ENCODE results near the gene BRMS1.
"Not testable (repeated sequence)": the region's sequence is repeated elsewhere in the genome, so short reads cannot be mapped to it uniquely, and the experiment has no call there.

BRMS1 gene

DNA sequence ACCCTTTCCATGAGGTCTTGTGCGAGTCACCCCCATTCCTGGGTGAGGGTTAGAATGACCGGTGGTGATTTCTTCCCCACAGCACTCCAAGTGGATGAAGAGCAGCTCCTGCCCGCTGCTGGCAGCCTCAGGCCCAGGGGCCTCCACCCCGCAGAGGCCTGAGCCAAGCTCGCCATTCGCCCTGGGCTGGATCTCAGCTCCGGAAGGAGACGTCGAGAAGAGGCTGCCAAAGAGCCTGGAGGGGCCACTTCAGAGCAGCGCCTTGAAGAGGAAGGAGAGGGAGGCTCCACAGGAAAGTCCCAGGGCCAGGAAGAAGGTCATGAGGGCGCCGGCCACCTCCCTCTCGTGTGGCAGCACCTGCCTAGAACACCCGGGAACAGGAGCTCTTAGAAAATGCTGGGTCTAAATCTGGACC, 18.3 kb upstream of the BRMS1 start:
- no peak for DNase-seq (ENCODE audit: low spot score)

GRCh38 chr11:66362481-66363147, 17.7 kb upstream of the BRMS1 start:
- DNase-seq (ENCODE audit: low spot score): no peak

DNA sequence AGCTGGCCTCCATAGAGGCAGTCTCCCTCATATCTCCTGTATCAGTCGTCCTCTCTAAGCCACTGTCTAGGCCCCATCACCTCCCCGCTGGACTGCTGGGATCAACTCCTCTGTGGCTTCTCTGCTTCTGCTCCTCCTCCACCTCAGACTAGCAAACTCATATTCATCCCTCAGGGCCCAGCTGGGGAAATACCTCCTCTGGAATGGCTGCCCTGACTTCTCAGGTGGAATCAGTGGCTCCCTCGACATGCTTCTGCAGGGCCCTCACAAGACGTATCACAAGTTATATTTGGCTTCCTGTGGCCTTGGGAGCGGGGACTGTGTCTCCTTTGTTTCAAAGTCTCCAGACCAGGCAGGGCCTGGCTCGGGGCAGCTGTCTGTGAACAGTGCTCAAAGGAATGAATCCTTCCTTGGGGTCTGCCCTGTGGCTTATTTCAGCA, 16.6 kb upstream of the BRMS1 start:
- no peak for DNase-seq (ENCODE audit: low spot score)

DNA sequence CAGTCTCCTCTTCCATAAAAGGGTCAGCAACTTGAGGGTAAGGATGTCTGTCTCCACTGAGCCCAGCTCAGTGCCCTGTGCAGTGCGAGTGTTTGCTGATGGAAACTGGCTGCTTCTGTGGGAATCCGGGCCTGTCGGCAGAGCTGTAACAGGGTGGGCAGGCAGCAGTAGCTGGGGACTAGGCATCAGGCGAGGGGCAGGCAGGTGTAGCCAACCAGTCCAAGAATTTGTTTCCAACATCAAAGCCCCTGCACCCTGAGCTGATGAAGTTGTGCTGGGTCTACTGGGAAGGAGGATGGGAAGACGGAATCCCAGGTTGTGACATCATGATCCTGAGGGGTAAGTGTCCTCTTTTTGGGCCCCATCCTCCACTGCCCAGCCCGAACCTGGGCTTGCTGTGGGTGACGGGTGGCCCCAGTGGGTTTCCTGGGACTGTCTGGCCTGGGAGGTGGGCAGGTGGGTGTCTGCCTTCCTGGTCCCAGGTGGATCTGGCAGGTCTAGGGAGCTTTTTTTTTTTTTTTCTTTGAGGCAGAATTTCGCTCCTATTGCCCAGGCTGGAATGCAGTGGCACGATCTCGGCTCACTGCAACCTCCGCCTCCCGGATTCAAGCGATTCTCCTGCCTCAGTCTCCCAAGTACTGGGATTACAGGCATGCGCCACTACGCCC, 15.6 kb upstream of the BRMS1 start:
- no peak for DNase-seq (ENCODE audit: low spot score)

GRCh38 chr11:66359662-66360087, 14.8 kb upstream of the BRMS1 start:
- DNase-seq (ENCODE audit: low spot score): no peak

GRCh38 chr11:66350560-66351235, 5.8 kb upstream of the BRMS1 start:
- not testable (repeated sequence) for DNase-seq (ENCODE audit: low spot score)

DNA sequence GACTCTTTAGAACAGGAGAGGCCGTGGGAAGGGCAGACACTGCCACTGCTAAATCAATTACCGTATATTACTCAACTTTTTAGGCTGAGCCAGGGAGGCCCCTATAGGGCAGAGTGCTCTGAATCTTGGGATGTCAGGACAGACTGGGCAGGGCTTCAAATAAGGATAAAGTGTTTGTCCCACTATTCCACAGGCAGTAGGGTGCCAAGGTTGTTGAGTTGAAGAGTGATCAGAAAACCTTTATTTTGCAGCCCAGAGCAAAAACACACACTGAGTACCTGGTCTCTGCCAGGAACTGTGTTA, 4.1 kb upstream of the BRMS1 start:
- DNase-seq (ENCODE audit: low spot score): no peak

GRCh38 chr11:66347425-66348276, 2.7 kb upstream of the BRMS1 start, which contains the start of gene B4GAT1:
Gene B4GAT1 (minus strand): TSS chr11:66347629. CDS start chr11:66347545, 84 bp downstream.
- peak; percentile 93 for DNase-seq (ENCODE audit: low spot score)

DNA sequence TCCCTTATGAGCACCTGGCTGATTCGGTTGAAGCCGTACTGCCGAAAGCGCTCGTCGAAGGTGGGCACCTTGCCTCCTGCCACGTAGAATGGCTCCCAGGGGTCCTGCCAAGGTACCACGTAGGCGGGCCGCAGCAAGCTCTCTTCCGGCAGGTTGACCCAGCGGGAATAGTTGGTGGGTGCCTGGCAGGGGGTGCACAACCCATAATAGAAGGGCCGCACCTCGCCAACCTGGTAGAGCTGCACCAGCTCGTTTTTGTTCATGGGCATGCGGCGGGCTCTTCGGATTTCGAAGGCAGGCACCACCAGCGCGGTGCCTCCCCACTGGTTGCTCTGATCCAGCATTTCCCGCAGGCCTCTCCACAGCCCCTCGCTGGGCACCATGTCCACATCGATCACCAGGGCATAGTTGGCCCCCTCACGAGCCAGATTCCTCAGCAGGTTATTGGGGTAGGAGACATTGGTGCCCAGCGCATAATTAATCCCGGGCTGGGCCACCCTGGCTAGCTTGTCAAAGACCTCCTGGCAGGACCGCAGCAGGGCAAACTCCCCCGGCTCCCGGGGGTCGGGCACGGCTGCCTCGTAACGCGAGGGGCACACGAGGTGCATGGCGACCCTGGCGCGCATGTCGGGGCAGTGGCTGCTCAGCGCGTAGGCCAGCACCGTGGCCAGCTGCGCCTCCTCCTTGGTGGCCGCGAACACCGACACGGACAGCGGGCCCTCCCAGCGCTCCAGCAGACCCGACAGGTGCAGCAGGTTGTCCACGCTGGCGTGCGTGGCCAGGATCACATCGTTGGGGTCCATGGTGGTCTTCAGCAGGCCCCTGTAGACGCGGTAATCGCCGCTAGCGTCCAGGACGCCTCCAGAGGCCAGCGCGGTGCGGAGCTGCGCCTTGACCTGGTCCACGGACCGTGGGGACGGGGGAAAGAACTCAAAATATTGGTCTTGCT, 1.8 kb upstream of the BRMS1 start:
- DNase-seq (ENCODE audit: low spot score): no peak

GRCh38 chr11:66345316-66345649, 379 bp upstream of the BRMS1 start:
- DNase-seq (ENCODE audit: low spot score): no peak

DNA sequence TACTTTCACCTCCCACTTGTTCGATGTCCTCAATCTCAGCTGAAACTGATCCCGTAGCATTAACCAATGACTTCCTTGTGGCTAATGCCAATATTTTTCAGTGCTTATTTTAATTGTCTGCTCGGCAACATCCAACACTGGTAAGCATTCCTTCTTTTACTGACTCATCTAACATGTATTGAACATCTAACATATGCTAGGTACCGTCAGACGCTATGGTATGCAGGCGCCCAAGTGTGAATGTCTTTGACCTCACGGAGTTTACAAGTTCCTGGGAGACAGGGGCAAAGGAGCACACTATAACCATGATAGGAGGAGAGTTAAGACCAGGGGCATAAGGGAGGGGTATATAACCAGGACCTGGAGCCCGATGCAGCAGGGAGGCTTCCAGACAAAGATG, 1.7 kb downstream of the BRMS1 start:
- no peak for DNase-seq (ENCODE audit: low spot score)

- DNase-seq (ENCODE audit: low spot score): no peak
These were observed 3.3 kb downstream of the BRMS1 start for GRCh38 chr11:66341502-66342126.

DNA sequence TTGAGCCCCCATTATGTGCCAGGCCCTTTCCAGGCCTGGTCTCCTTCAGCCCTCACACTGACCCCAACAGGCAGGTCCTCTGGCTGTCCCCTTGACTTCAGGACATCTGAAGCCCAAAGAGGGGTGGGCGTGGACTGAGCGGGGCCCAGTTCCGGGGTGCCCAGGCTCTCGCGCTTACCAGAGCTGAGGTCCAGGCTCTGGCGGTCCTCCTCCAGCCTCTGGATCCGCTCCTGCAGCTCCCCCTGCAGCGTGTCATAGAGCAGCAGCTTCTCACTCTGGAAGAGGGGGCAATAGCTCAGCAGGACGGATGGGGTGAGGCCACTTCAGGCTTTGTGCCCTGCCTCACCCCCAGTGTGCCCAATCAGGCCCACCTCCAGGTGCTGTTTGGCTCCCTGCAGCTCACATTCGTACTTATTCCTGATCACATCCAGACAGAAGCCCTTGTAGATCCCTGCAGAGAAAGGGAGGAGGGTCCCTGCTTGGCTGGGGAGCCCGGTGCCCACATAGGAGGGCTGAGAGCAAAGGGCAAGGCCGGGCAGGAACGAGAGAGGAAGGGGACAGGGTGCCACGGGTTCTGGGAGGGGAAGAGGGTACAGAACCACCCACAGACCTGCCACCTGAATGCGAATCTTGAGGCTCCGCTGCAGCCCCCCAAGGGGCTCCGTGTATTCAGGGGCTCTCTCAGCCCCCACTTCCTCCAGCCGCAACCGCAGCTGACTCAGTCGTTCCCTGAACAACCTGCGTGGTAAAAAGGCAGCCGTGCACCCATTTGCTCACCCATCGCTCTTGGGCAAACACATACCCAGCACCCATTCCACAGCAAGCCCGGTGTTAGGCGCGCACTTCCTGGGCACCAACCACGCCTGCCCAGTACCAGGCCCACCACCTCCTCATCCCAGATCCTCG, 4.1 kb downstream of the BRMS1 start:
- no peak for DNase-seq (ENCODE audit: low spot score)

GRCh38 chr11:66339686-66340483, 5.0 kb downstream of the BRMS1 start:
- no peak for DNase-seq (ENCODE audit: low spot score)

DNA sequence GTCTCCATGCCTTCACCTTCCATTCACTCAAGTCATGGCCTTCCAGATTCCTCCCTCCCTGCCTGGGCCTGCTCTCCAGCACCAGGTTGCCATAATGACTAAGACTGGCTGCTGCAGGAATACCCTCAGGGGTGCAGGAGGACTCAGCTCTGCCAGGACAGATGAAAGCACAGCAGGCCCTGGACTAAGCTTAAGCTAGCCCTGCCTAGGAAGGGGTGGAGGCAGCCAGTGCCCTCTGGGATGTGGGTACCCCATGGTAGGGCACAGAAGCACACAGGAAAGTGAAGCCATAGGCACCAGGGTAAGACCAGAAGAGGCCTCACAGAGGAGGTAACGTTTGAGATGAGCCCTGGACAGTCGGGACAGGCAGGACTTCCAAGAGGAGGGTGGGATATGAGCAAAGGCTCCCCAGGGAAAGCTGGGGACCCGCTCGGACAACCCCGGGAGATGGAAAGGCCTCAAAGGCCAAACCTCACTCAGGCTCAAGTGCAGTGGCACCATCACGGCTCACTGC, 5.7 kb downstream of the BRMS1 start:
- no peak for DNase-seq (ENCODE audit: low spot score)

DNA sequence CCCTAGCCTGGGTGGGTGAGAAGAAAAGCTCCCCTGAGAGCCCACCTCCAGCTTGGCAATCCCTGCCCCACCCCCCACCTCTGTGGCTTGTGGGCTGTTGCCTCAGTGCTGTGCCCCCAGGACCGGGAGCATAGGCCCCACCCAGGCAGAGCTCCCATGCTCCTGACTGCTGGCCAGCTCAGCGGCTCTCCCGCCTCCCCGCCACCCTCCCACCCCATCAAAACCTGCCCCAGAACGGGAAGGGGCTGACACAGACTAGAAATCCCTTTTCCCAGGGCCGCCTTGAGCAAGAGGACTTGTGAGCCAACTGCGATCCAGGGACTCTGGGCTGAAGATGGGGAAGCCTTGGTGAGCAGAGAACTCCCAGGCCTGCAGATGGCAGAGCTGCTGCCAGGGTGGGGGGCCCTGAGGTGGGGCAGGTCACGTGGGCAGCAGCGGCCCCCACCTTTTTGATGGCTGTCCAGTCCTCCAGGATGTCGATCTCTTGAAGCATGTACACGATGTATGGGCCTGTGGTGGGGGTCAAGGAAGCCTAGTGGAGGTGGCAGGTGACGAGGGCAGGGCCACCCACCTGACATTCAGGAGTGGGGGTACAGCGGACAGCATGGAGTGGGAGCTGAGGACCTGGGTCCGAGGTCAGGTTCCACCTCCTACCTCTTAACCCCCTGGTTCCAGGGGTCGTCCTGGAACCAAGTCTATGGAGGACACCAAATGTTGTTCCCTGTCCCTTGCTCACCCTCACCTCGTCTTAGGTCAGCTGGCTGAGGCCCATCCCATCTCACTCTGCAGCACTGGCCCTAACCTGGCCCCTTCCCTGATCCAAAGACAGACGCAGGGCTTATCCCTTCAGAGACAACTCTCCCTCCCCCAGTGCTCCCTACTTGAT, 6.4 kb downstream of the BRMS1 start:
- no peak for DNase-seq (ENCODE audit: low spot score)

DNA sequence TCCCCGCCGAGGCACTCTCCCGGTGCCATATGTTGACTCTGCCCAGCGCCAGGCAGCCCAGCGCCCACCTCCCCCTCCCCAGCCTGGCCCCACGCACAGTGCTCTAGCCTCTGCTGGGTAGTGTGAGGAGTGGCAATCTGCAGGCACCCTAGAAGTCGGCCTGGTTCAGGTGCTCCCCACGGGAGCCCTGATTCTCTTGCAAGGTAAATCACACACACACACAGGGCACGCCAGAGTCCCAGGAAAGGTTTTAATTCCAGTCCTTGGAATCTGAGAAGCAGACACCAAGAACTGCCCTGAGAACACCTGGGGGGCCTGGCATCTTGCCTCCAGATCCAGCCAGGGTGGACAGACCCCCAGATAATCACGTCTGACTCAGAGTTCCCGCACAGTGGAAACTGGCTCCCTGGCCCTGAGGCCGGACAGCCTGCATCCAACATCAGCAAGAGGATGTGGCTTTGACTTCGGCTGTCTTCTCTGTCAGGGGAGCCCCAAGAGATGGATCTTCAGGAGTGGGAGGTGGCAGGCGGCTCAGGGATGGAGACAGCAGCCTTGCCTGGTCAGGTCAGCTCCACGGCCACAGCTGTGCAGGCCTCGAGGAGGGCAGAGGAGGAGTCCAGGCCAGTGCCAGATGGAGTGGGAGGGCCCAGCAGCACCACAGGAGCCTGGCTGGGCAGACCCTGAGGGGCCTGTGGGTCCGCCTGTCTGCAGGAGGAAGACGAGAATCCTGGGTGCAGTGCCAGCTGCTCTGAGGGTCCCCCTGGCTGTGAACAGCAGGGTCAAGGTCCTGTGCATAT, 7.6 kb downstream of the BRMS1 start:
- DNase-seq (ENCODE audit: low spot score): no peak

All from NAMALWA (cell line).